Osteocyte (in vitro differentiated cells): ENCODE data around the gene KCNC3. TPM values are rescaled to one million over a fixed set of nuclear protein-coding genes. Genes with fewer than 3 reads are reported as not detected.

ENCODE experiments used
- DNase-seq: peaks from one replicate; pipeline ENCODE4 v3.0.0; 2021; ENCODE audit warnings: mixed read lengths; ENCODE audit not compliant: unreplicated experiment; ENCODE audit errors: extremely low spot score
- H3K27ac Mint-ChIP-seq: one replicate; pipeline ENCODE4 v1.8.0; 2021; ENCODE audit warnings: mild to moderate bottlenecking, mixed read lengths; ENCODE audit not compliant: unreplicated experiment
- H3K27me3 Mint-ChIP-seq: one replicate; pipeline ENCODE4 v1.8.0; 2021; ENCODE audit warnings: mixed read lengths; ENCODE audit not compliant: unreplicated experiment
- H3K36me3 Mint-ChIP-seq: one replicate; pipeline ENCODE4 v1.8.0; 2021; ENCODE audit warnings: mixed read lengths; ENCODE audit not compliant: unreplicated experiment
- H3K4me1 Mint-ChIP-seq: one replicate; pipeline ENCODE4 v1.8.0; 2021; ENCODE audit warnings: mixed read lengths; ENCODE audit not compliant: unreplicated experiment
- H3K4me3 Mint-ChIP-seq: one replicate; pipeline ENCODE4 v1.8.0; 2021; ENCODE audit warnings: mild to moderate bottlenecking, moderate library complexity, mixed read lengths; ENCODE audit not compliant: unreplicated experiment
- H3K9me3 Mint-ChIP-seq: one replicate; pipeline ENCODE4 v1.8.0; 2021; ENCODE audit warnings: mixed read lengths; ENCODE audit not compliant: unreplicated experiment
- CTCF ChIP-seq: fragments of 200-600 bp; sonication (generic); IDR thresholded peaks from 2 replicates; pipeline ENCODE4 v1.5.0; 2021; ENCODE audit warnings: antibody characterized with exemption, mild to moderate bottlenecking, moderate library complexity
- total RNA-seq: library from RNA; stranded (reverse); gene quantifications from 2 replicates; pipeline ENCODE4 v1.2.1, GENCODE V29; 2021

KCNC3 gene
- total RNA-seq, 1 donor from 2014 or later: 1.2 TPM

- peaks cover 29% of the 10 kb centered on the region for H3K27me3 Mint-ChIP-seq
- H3K36me3 Mint-ChIP-seq: no peaks in the 10 kb centered on the region
- no peaks in the 10 kb centered on the region for H3K9me3 Mint-ChIP-seq
- TF ChIP-seq CTCF: no peak
- H3K4me1 Mint-ChIP-seq: no peaks in the 10 kb centered on the region
- DNase-seq: no peak
- no peak overlapping the region for H3K27ac Mint-ChIP-seq
- H3K4me3 Mint-ChIP-seq: no peak overlapping the region
These were observed 20.2 kb downstream of the KCNC3 start for GRCh38 chr19:50308991-50309390.

GRCh38 chr19:50303558-50303957 is 25.6 kb downstream of the KCNC3 start:
- no peaks in the 10 kb centered on the region for H3K36me3 Mint-ChIP-seq
- H3K4me1 Mint-ChIP-seq: peaks cover 3% of the 10 kb centered on the region
- H3K27ac Mint-ChIP-seq: no peak overlapping the region
- H3K27me3 Mint-ChIP-seq: peaks cover 4% of the 10 kb centered on the region
- no peak for DNase-seq
- H3K4me3 Mint-ChIP-seq: no peak overlapping the region
- TF ChIP-seq CTCF: no peak
- H3K9me3 Mint-ChIP-seq: no peaks in the 10 kb centered on the region

DNA sequence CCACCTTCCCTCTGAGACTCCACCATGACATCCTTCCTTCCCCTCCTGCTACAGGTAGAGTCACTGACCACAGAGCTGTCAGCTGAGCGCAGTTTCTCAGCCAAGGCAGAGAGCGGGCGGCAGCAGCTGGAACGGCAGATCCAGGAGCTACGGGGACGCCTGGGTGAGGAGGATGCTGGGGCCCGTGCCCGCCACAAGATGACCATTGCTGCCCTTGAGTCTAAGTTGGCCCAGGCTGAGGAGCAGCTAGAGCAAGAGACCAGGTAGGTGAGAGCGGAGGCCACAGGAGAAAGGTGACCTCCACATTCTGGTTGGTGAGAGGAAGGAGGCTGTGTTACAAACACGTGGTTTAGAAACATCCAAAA is 27.6 kb downstream of the KCNC3 start:
- H3K36me3 Mint-ChIP-seq: no peaks in the 10 kb centered on the region
- no peak for DNase-seq
- H3K4me1 Mint-ChIP-seq: peaks cover 3% of the 10 kb centered on the region
- no peak overlapping the region for H3K4me3 Mint-ChIP-seq
- no peak for TF ChIP-seq CTCF
- H3K27me3 Mint-ChIP-seq: no peaks in the 10 kb centered on the region
- no peaks in the 10 kb centered on the region for H3K9me3 Mint-ChIP-seq
- H3K27ac Mint-ChIP-seq: no peak overlapping the region

DNA sequence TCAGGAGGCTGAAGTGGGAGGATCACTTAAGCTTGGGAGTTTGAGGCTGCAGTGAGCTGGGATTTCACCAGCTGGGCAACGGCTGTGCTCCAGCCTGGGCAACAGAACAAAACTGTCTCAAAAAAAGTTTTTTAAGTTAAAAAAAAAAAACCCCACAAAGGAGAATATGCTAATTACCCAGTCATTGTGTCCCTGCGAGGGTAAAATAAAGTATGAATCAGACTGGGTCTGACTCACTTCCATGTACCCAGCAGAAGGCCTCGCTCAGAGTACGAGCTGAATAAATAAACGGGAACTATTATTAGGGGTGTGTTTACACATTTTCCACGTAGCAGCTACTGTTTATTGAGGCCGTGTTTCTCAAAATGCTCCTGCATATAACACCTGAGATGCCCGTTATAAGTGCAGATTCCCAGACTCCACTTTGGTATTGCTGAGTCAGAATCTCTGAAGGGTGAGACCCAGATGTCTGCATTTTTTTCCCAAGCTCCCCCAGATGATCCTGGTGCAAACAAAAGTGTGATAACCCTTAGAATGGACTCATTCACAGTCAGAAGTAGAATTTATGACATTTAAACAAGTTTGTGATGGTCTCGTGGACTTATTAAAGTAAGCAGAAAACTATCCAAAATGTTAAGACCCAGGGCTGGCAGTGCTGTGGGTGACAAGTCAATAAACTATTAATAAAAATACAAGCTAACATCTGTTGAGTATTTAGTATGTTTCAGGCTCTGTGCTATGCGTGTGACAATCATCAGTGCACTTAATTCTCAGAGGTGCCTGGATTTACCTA is 28.2 kb downstream of the KCNC3 start:
- no peak overlapping the region for H3K4me3 Mint-ChIP-seq
- no peak overlapping the region for H3K27ac Mint-ChIP-seq
- no peaks in the 10 kb centered on the region for H3K36me3 Mint-ChIP-seq
- TF ChIP-seq CTCF: no peak
- DNase-seq: no peak
- H3K27me3 Mint-ChIP-seq: no peaks in the 10 kb centered on the region
- H3K4me1 Mint-ChIP-seq: peaks cover 3% of the 10 kb centered on the region
- H3K9me3 Mint-ChIP-seq: no peaks in the 10 kb centered on the region

DNA sequence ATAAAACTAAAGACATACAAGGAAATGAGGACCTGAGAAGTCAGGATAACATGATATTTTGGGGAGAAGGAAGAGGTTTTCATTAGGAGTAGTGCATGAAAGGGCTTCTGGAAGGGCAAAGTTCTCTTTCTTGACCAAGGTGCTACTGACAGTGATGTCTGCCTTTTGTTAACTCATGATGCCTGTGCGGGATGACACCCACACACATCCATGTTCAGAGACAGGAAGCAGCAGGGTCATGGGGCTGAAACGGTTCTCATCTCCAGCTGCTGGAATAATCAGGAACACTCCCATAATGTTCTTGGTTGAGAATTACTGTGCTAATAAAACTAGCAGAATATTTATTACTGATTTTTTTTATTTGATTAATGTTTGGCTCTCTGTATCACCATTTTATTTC is 29.1 kb downstream of the KCNC3 start:
- Mint-ChIP-seq H3K9me3 (no peaks in the 10 kb centered on the region), H3K4me3 (no peak overlapping the region), H3K27ac (no peak overlapping the region), H3K4me1 (peaks cover 3% of the 10 kb centered on the region), H3K36me3 (no peaks in the 10 kb centered on the region), H3K27me3 (no peaks in the 10 kb centered on the region)
- no peak for TF ChIP-seq CTCF
- DNase-seq: no peak
